ENCODE data around the gene SLC16A10.
"Not testable (repeated sequence)": the region's sequence is repeated elsewhere in the genome, so short reads cannot be mapped to it uniquely, and the experiment has no call there.

SLC16A10 gene

DNA sequence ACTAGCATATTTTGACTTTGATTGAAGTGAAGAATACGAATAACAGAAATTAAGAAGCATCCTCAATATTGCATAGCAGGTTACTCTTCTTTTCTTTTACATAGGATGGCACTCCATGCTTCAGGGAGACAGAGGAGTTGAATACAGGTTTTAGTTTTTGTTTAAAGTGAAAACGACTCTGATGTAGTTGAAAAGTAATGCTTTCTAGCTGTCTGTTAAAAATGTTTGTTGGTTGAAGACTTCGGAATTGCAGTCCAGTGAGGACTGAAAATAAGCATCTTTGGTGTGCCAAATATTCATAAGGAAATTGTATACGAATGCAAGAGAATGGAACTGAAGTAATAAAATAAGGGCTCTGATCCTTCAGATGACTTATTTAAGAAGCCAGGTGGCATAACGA, 618 bp upstream of the SLC16A10 start:
- DNase-seq, result no peak

DNA sequence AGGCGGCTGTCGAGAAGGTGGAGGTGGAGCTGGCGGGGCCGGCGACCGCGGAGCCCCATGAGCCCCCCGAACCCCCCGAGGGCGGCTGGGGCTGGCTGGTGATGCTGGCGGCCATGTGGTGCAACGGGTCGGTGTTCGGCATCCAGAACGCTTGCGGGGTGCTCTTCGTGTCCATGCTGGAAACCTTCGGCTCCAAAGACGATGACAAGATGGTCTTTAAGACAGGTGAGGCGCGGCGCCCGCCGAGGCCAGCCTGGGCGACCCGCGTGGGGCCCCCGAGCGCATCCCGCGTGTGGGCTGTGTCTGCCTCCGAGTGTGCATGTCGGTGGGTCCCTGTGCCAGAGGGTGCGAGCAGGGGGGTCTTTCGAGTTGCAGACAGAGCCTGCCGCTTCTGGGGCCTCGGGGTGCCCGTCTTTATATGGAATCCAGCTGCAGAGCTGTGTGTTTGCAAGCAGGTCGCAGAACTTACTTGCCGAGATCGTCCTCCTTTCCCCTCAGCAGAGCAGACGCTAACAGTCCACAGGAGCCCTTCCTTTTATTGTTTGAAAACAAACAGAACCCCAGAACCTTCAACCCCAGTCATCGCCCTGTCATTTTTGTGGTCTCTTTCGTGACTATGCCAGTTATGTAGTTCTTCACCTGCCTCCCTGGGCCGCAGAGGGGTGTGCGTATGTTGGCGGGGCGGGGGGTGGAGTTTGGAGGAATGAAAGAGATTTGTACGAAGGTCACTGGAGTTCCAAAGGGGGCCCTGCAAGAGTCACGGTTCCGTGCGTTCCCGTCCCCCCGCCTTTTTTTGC, 766 bp downstream of the SLC16A10 start:
- DNase-seq, result peak; percentile 52

DNA sequence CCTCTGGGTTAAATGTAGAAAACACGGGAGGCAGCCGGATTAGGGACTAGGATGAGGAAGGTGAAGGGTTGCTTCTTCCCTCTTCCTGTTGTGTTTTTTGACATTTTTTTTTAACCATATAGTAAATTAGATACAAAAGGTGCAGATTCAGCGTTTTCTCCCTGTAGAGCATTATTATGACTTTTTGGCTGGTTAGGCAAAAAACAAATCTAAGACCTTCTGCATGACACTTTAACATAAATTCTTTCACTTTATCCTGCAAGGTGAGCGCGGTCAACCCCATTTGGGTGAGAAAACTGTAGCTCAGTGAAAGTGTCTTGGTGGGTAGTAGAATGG, 1.3 kb downstream of the SLC16A10 start:
- DNase-seq, result no peak

DNA sequence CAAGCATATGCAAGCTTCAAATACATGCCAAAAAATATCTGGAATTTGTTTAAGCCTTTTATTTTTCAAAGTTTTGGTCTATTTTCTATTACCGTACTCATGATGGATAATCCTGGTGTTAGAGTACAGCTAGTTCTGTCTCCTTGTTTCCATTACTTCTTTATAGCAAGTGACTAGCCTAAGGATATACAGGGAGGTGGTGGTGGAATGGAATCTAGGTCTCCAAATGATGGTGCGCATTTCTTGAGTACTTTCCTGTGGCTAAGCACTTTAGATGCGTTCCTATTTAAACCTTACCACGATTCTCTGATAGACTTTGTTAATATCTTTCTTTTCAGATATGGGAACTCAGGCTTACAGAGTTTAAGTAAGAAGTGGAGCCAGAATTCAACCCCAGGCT, 3.5 kb downstream of the SLC16A10 start:
- DNase-seq, result no peak

DNA sequence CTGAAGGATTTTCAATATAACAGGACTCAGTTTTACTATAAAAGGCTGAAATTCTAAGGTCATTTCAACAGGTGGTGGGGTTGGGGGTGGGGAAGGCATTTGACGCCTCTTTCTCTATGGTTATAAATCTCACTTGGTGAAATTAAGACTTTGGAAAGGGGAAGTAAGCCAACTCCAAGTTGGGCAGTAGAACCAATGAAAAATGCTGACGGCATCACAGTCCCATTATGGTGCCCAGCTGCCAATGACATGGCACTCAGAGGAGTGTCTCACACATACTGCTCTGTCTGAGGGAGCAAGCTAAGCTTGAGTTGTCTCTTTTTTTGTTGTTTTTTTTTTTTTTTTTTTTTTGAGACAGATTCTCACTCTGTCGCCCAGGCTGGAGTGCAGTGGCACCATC, 4.7 kb downstream of the SLC16A10 start:
- no peak for DNase-seq

DNA sequence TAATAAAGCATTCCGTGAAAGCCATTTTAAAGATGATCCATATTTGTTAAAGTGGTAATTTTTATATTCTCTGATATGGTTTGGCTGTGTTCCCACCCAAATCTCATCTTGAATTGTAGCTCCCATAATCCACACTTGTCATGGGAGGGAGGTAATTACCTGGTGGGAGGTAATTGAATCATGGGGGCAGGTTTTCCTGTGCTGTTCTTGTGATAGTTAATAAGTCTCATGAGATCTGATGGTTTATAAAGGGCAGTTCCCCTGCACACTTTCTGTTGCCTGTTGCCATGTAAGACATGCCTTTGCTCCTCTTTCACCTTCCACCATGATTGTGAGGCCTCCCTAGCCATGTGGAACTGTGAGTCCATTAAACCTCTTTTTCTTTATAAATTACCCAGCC, 8.2 kb downstream of the SLC16A10 start:
- not testable (repeated sequence) for DNase-seq

DNA sequence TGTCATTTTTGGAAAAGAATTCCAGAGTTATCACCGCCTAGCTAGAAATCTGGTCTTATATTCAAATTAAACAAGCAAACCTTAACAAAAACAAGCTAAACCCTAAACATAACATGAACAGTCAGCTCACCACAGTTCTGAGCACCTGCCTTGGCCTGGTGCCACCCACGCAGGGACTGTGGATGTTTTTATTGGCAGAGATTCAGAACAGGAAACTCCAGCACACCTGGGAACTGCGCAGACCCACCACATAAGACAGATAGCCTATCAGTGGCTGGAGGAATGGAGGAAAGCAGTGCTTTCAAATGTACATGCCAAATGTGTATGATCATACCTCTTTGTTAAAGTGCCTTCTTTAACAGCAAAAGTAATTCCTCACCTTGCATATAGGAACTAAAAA, 8.9 kb downstream of the SLC16A10 start:
- no peak for DNase-seq

DNA sequence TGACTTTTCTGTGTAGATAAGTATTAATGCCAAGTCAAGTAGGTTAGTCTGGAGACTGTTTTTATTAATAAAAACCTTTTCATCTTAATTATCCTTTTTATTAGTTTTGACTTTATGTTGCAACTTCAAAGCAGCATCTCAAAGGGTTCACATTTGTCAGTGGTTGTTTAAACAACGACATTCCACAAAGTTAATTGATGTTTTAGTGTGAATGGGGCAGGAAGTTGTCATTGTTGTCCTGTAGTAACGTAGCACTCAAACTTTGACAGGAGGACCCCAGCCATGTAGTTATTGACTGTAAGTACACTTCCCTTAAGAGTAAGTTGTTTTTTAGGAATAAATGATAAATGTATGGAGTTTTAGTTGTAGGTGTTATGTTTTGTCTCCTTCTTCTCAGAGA, 11.3 kb downstream of the SLC16A10 start:
- no peak for DNase-seq

DNA sequence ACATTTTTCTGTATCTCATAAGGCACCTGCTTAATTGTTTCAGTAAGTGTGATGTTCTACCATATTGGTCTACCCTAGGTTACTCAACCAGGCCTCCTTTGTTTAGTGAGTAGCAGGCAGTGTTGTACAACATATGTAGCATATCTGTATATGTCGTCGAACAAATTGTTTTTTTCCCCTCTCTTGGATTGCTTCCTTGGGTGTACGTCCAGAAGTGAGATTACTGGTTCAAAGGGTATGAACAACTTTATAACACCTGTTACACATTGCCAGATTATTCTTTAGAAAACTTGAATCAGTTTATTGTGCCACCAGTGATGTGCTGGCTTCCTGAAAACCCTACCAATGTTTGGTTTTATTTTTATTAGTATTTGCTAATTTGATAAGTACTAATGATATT, 14.7 kb downstream of the SLC16A10 start:
- no peak for DNase-seq

DNA sequence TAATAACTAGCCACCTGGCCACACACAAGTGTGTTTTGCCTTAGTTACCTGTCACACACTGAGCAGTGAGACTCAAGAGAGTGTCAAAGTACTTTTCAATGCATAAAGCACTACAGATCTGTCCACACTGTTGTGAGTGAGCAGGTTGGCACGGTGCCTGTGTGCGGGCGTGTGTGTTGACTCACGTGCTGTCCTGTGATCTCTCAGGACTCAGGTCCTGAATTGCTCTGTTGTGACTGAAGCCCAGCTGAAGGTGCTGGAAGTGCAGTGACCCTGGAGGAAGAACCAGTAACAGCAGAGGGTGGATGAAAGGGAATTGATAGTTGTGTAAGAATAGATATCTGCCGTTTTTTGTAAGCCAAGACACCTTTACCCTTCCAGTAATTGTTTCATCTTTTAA, 18.3 kb downstream of the SLC16A10 start:
- DNase-seq, result no peak

DNA sequence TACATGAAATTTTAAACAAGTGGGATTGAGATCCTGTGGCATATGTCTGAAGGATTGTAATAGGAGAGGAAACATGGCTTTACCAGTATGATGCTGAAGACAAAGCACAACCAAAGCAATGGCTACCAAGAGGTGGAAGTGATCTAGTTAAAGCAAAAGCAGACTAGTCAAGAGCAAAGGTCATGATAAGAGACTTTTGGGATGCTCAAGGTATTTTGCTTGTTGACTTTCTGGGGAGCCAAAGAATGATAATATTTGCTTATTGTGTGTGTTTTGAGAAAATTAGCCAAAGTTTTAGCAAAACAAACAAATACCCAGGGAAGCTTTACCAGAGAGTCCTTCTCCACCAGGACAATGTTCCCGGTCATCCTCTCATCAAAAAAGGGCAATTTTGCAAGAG, 20.3 kb downstream of the SLC16A10 start:
- DNase-seq, result no peak

DNA sequence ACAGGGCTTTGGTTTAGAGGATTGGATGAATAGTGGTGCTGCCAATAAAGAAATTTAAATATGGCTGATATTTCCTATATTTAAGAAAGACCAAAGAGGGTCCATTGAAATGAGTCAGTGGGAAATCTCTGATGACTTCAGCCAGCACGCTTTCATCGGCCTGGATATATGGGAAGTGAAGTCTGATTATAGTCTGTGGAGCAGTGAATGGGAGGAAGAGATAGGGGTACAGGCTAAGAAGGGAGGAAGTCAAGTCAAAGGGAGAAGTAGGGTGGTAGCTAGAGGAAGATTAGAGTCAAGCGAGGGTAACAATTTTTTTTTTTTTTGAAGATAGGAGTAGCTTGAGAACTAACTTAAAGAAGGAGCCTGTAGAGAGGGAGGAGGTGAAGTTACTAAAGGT, 22.7 kb downstream of the SLC16A10 start:
- DNase-seq, result no peak

DNA sequence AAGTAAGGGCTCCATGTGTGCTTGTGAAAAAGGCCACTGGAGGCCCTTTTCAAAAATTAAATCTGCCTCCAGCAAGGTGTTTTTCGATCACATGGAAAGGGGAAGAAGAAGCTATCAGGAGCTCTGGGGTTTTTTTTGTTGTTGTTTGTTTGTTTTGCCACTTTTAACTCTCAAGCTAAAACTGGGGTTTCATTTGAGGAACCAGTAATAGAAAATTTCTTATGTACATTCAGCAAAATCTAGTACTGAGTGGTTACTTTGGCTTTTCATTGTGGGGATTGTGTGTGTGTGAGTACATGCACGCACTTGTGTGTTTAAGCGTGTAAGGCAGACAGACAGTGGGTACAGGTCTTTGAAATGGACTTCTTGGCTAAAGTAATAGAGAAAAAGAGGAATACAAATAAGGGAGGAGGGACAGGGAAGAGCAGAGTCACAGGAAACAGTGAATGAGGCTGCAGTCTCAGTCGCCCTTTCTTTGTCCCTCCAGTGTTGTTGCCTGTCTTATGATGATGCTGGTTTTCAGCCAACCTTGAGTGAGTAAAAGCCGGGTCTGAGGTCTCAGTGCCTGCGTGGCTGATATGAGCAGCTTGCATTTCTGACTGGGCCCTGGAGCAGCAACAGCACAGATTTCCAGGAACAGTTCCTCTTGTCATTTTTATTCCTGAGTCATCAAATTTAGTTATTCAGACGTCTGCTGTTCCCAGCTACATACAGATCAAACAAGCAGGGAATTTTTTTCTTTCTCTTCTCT, 26.2 kb downstream of the SLC16A10 start:
- peak; percentile 35 for DNase-seq

DNA sequence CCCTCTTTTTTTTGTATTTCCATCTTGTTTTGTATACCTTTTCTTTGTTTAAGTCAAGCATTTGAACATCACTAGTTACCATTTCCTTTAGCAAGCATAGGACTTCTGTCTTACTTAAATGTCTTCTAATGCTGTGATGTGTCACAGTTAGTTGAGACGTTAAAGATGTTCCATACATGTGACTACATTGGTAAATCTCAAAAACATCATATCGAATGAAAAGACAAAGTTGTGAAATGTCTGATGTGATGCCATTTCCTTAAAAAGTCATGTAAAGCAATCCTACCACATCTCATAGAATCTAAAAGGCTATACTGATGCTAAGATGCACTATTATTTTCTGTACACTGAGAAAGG, 26.8 kb downstream of the SLC16A10 start:
- no peak for DNase-seq

DNA sequence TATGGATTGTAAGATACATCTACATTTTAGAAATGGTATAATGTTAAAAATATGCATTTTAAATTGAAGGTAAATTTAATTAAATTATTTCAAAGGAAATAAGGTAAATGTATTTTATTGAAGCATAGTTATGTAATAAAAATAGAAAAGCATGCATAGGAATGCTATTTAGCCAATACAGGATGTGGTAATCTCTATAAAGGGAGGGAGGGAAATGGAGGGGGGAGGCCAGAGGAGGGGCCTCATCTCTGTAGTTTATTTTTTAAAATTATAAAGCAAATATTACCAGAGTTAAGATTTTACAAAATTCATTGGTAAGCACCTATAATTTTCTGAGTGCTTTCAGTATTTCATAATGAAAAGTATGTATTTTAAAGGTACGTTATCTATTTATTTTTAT, 27.2 kb downstream of the SLC16A10 start:
- no peak for DNase-seq

DNA sequence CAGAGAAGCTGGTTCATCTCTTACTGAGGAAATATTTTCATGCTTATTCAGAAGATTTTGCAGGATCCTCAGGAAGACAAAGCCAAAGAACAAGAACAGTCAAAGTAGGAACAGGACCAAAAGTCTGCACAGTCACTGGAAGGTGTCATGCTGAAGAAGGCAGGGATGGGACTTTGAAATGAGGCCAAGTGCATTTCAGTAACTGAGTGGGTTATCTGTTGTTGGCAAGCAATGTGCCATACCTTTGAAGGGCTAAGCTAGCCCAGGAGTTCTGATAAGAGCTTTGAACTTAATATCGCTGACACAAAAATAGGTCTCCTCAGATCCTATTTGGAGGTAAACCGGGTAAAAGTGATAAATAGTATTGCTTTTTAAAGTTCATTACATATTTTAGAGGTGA, 31.5 kb downstream of the SLC16A10 start:
- no peak for DNase-seq

DNA sequence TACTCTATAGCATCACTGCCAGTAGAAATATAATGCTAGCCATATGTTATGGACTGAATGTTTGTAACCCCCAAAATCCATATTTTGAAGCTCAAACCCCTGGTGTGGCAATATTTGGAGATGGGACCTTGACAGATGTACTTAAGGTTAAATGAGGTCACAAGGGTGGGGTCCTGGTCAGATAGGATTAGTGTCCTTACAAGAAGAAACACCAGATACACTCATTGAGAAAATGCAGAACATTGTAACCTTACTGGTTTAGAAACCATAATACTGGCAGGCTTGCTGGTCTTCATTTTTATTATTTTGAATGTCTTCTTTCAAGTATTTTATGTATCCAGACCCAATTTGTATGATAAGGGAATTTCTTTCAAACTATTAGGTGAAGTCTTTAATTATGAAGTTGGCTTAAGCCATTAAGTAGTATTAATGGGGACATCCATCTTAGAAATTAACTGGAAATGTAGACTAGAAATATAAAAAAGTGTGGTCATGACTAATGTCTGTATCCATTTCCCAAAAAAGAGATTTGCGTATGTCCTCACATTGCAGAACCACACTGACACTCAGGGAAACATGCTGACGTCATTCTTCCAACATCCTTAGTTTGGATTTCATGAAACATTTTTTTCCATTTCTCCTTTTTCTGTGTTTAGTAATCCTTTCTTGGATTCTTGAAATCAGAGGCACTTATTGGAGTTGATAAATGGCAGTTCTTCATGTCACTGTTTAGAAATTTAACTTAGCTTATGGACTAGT, 32.4 kb downstream of the SLC16A10 start:
- no peak for DNase-seq

DNA sequence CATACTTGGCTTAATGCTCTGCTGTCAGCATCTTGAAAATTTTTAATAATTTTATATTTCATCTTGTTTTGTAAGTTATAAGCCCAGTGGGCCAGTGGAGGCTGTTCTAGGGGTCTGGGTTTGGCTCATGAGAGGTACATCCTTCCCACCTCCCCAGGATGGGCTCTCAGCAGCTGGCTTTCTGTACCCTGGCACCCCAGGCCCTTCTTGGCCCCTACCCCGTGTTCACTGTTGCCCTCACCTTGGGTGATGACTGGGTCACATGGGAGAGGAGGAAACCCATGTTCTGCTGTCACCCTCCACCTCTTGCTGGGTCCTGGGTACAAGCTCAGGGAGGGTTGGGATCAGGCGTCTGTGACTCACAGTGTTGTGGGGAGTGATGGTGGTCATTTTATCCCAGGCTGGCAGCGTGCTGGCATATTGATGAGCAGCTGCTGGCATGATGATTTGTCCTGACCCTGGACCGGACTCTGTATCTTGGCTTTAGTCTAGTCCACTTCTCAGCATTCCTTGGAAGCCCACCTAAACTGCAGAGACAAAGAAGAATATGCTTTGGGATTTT, 34.6 kb downstream of the SLC16A10 start:
- DNase-seq, result no peak

DNA sequence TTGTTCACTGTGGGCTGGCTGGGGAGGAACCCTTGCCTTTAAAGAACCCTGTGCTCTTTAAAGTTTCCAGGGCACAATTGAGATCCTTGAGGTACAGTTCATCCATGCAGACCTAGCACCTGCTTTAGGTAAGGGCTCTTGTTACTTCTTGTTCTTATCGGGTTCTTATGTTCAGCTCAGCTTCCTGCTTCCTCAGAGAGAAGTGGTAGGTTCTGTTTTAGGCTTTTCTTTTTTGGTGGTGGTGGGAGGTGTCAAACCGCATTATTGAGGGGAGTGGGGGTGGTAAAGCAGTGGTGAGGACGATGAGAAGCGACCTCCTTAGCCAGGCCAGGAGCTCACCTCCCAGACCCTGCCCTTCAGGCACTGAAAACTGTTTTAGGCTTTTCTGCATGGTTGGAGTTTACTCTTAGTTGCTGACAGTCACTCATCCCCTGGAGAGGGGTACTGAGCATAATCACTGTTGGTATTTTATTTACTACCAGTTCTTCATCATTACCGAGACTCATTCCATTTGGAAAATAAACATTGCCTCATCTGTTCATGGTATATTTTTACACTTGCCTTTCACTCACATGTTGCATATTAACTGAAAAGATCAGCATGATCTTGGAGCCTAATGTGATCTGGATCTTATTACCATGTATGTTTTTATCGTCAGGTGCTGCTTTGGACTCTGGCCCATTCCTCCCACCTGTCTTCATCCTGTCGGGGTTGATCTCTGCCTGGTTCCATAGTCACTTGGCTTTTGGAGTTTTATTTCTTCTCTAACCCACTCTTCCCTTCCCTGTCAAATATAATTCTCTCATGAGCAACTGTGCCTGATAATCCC, 35.4 kb downstream of the SLC16A10 start:
- DNase-seq, result no peak

DNA sequence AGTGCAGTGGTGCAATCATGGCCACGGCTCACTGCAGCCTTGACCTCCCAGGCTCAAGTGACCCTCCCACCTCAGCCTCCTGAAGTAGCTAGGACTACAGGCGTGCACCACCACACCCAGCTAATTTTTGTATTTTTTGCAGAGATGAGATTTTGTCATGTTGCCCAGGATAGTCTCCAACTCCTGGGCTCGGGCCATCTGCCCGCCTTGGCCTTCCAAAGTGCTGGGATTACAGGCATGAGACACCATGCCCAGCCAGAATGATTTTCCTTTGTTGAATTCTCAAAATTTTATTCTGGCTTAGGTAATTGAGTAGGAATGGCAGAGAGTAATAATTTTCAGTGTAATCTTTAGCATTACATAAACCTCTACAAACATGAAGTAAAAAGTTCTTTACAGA, 37.1 kb downstream of the SLC16A10 start:
- no peak for DNase-seq

DNA sequence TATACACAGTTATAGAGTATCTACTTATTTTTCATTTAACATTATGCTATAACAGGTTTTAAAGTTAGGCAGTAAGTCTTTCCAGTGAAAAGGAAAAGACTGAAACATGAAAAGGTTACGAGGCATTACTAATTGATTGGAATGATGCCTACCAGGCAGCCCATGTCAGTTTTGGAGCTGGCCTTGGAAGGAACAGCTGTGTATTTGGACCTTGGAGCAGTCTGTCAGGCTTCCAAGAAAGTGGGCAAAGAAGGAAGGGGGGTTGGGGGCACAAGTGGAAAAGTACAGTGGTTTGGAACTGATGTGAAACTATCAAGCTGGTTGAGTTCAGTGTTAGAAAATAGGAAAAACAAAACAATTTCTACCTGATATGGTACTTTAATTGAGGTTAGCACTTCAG, 41.7 kb downstream of the SLC16A10 start:
- DNase-seq, result no peak

DNA sequence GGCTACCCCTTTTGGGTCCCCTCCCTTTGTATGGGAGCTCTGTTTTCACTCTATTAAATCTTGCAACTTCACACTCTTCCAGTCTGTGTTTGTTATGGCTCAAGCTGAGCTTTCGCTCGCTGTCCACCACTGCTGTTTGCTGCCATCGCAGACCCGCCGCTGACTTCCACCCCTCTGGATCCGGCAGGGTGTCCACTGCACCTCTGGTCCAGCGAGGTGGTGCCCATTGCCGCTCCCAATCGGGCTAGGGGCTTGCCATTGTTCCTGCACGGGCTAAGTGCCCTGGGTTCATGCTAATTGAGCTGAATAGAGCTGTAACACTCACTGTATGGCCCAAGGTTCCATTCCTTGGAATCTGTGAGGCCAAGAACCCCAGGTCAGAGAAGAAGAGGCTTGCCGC, 43.7 kb downstream of the SLC16A10 start:
- DNase-seq, result not testable (repeated sequence)

DNA sequence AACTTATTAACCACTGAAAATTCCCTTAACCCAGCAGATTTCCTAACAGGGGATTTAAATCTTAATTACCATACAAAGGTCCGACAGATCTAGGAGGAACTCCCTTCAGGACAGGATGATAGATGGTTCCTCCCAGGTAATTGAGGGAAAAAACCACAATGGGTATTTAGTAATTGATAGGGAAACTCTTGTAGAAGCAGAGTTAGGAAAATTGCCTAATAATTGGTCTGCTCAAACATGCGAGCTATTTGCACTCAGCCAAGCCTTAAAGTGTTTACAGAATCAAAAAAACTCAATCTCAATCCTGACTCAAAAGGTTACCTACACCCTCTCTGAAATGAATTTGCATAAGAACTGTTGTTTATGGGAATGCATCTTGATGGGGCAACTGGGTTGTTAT, 45.4 kb downstream of the SLC16A10 start:
- not testable (repeated sequence) for DNase-seq

Data from activated CD4-positive, alpha-beta T cell treated with anti-CD3 and anti-CD28 coated beads, Interleukin-10, Interleukin-2, amounts not matched to agents 100 ng/mL and 50 ng/mL, durations not matched to agents 16 hours and 8 hours (primary cell).